CD8-positive, alpha-beta memory T cell (primary cell): ENCODE data around the gene NPTXR. TPM values are rescaled to one million over a fixed set of nuclear protein-coding genes. Genes with fewer than 3 reads are reported as not detected.

Source experiments
- CTCF ChIA-PET: fragments of 350-600 bp; sonication (Branson Sonifier 250); formaldehyde crosslinking; loops from one replicate; lab custom pipeline; 2021; ENCODE audit warnings: antibody characterized with exemption; lab: Charles Lee
- POLR2A ChIA-PET: fragments of 350-600 bp; sonication (Branson Sonifier 250); formaldehyde crosslinking; loops from one replicate; lab custom pipeline; 2021; ENCODE audit warnings: antibody characterized with exemption; lab: Charles Lee
- DNase-seq, 5 donors: peaks; one replicate each; pipeline versions ENCODE4 v3.0.0 to v3.0.0-alpha.2; 2020 to 2022; ENCODE audit warnings: mixed read lengths in 1 of 5
- H3K27ac ChIP-seq: one replicate; pipeline ENCODE4 v1.7.0; 2013; ENCODE audit warnings: low read depth, mild to moderate bottlenecking, low read length, moderate library complexity
- H3K27me3 ChIP-seq: 2 replicates; pipeline ENCODE4 v1.7.0; 2013; ENCODE audit warnings: low read length, mild to moderate bottlenecking; ENCODE audit not compliant: insufficient read depth, poor library complexity, severe bottlenecking
- H3K36me3 ChIP-seq: 2 replicates; pipeline ENCODE4 v1.7.0; 2013; ENCODE audit warnings: mild to moderate bottlenecking, low read length, moderate library complexity; ENCODE audit not compliant: insufficient read depth
- H3K4me1 ChIP-seq: 2 replicates; pipeline ENCODE4 v1.7.0; 2013; ENCODE audit warnings: mild to moderate bottlenecking, low read length, moderate library complexity; ENCODE audit not compliant: insufficient read depth
- H3K4me3 ChIP-seq: 2 replicates; pipeline ENCODE4 v1.7.0; 2013; ENCODE audit warnings: mild to moderate bottlenecking, low read length
- H3K9me3 ChIP-seq: 2 replicates; pipeline ENCODE4 v1.7.0; 2013; ENCODE audit warnings: mild to moderate bottlenecking, low read length
- H3K27ac Mint-ChIP-seq, 8 donors: one replicate each; pipeline ENCODE4 v1.8.0; 2020 to 2021; ENCODE audit warnings: mixed read lengths in 8 of 8, mild to moderate bottlenecking in 6 of 8, inconsistent platforms in 3 of 8, moderate library complexity in 3 of 8
- H3K27me3 Mint-ChIP-seq, 2 donors: one replicate each; pipeline ENCODE4 v1.8.0; 2020 to 2021; ENCODE audit warnings: mixed read lengths in 2 of 2, mild to moderate bottlenecking in 1 of 2, moderate library complexity in 1 of 2
- H3K36me3 Mint-ChIP-seq, 3 donors: one replicate each; pipeline ENCODE4 v1.8.0; 2020 to 2021; ENCODE audit warnings: mixed read lengths in 3 of 3, inconsistent platforms in 1 of 3, mild to moderate bottlenecking in 1 of 3
- H3K4me1 Mint-ChIP-seq, 3 donors: one replicate each; pipeline ENCODE4 v1.8.0; 2020 to 2021; ENCODE audit warnings: mixed read lengths in 3 of 3, inconsistent platforms in 1 of 3, mild to moderate bottlenecking in 1 of 3
- H3K4me3 Mint-ChIP-seq, 7 donors: one replicate each; pipeline ENCODE4 v1.8.0; 2020 to 2021; ENCODE audit warnings: mixed read lengths in 7 of 7, mild to moderate bottlenecking in 6 of 7, moderate library complexity in 4 of 7, inconsistent platforms in 2 of 7
- H3K9me3 Mint-ChIP-seq, 5 donors: one replicate each; pipeline ENCODE4 v1.8.0; 2020 to 2022; ENCODE audit warnings: mixed read lengths in 5 of 5, mild to moderate bottlenecking in 3 of 5, moderate library complexity in 2 of 5, inconsistent platforms in 1 of 5
- polyA plus RNA-seq: library from polyadenylated mRNA; unstranded; fragments of 300-500 nt; fragmentation: Illumina TruSeq; gene quantifications from one replicate; pipeline ENCODE4 v1.2.3, GENCODE V29; 2021
- total RNA-seq, 2 experiments: library from RNA; stranded (reverse); gene quantifications; one replicate each; pipeline ENCODE4 v1.2.3, GENCODE V29; 2021

The NPTXR gene
- total RNA-seq (1 to 10 TPM; 5.9 to 6.3 TPM), polyA plus RNA-seq (1.0 TPM)

DNA sequence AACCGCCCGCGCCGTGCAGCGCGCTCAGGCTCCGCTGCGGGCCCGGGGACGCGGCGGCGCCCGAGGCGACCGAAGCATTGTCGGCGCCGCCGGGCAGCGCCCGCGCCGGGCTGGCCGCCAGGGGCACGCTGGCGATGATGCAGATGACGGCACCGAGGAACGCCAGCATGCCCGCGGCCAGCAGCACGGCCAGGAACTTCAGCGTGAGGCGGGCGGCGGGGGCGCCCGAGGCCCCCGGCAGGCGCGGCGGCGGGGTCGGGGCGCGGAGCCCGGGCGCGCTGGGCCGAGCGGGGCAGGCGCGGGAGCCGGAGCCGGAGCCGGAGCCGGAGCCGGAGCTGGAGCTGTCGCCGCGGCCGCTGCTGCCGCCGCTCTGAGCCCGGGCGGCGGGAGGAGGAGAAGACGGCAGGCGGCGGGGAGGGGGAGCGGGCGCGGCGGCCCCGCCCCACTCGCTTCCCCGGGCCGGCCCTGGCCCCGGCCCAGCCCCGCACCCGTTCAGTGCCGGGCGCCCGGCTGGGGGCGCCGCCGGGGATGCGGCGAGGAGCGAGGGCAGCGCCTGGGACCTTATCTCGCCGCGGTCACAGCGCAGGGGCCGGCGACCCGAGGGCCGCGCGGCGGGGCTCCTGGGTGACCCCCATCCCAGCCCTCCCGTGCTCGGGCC is at the start of gene NPTXR:
Gene NPTXR (minus strand): TSS at position 372 of the 658 bp plus-strand sequence.
- Histone ChIP-seq H3K9me3 (no peaks in the 10 kb centered on the region), H3K4me1 (peaks cover 20% of the 10 kb centered on the region), H3K36me3 (no peaks in the 10 kb centered on the region), H3K27ac (no peak within 1 kb of the TSS), H3K27me3 (no peaks in the 10 kb centered on the region), H3K4me3 (peak within 1 kb of the TSS; percentile 43)
- H3K27ac Mint-ChIP-seq, result peak within 1 kb of the TSS in 7 of 8 donors; percentile 13 to 68 (median 54)
- peak in 4 of 5 donors; percentile 8 to 60 (median 38) for DNase-seq
- ChIA-PET POLR2A (interaction anchor here (1.0 to 1.9 kb wide), 5 partner anchors 28 to 162 kb away, joined by 4 to 10 read pairs (median 7); partner anchors contain the start of genes CBX6 and TOMM22), CTCF (interaction anchor here (0.9 to 2.9 kb wide), 16 partner anchors 10 to 162 kb away, joined by 3 to 23 read pairs (median 5); partner anchors contain the start of genes SUN2 and TOMM22)
- peaks cover 21 to 38% (median 34%) of the 10 kb centered on the region in 3 donors for H3K4me1 Mint-ChIP-seq
- no peaks in the 10 kb centered on the region for H3K9me3 Mint-ChIP-seq
- peak within 1 kb of the TSS; percentile 68 to 90 (median 84) for H3K4me3 Mint-ChIP-seq
- peaks cover 0 to 4% (median 1%) of the 10 kb centered on the region in 3 donors for H3K36me3 Mint-ChIP-seq
- H3K27me3 Mint-ChIP-seq, result peaks cover 7 to 9% of the 10 kb centered on the region in 2 donors

DNA sequence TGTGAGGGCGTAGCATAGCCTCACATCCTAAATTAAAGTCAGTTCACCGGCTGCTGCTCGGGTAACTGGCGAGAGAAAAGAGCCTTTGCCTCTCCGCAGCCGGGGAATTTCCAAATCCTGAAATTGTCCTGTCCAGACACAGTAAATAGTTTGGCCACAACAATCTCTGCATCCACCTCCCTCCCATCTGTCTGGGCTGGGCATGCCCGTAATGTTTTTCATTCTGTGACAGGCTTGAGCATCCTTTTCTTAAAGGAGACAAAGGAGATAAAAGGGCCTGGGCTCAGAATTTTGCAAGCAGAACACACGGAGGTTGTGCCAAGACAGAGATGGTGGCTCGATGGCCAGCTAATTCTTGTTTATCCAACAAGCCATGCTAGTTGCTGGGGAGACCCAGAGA is 47.4 kb upstream of the NPTXR start:
- no peaks in the 10 kb centered on the region for H3K9me3 ChIP-seq
- CTCF ChIA-PET, result interaction anchor here (1.1 kb wide), 1 partner anchor 21 kb away, joined by 3 read pairs; no protein-coding TSS in a partner anchor

DNA sequence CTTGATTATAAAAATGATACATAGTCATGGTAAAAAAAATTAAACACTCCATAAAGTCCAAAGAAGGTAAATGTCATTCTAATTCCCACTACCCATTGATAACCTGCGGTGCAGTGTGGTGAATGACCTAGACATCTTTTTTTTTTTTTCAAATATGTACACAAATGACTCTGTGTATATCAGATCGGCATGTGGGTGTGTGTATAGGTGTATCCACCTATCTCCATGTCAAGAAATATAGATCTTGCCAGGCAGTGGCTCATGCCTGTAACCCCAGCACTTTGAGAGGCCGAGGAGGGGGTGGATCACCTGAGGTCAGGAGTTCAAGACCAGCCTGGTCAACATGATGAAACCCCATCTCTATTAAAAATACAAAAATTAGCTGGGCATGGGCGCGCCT is 46.5 kb upstream of the NPTXR start:
- Mint-ChIP-seq H3K9me3 (no peaks in the 10 kb centered on the region), H3K4me1 (no peaks in the 10 kb centered on the region), H3K27ac (no peak overlapping the region), H3K36me3 (peaks cover 0 to 6% (median 0%) of the 10 kb centered on the region in 3 donors), H3K4me3 (no peak overlapping the region), H3K27me3 (peaks cover 8 to 37% of the 10 kb centered on the region in 2 donors)
- Histone ChIP-seq H3K27me3 (no peaks in the 10 kb centered on the region), H3K4me1 (no peaks in the 10 kb centered on the region), H3K4me3 (no peak overlapping the region), H3K27ac (no peak overlapping the region), H3K9me3 (no peaks in the 10 kb centered on the region), H3K36me3 (no peaks in the 10 kb centered on the region)
- POLR2A ChIA-PET, result no interaction called here
- CTCF ChIA-PET, result no interaction called here
- no peak for DNase-seq

More for the DNA sequence above, 47.4 kb upstream of the NPTXR start:
- POLR2A ChIA-PET, result no interaction called here
- H3K27me3 ChIP-seq, result no peaks in the 10 kb centered on the region
- no peak overlapping the region for H3K4me3 Mint-ChIP-seq
- no peak overlapping the region for H3K4me3 ChIP-seq
- no peaks in the 10 kb centered on the region for H3K4me1 Mint-ChIP-seq
- peaks cover 8 to 39% of the 10 kb centered on the region in 2 donors for H3K27me3 Mint-ChIP-seq
- peak overlapping the region in 1 of 8 donors; percentile 68 for H3K27ac Mint-ChIP-seq
- H3K36me3 Mint-ChIP-seq, result peaks cover 0 to 6% (median 0%) of the 10 kb centered on the region in 3 donors
- no peaks in the 10 kb centered on the region for H3K4me1 ChIP-seq
- no peaks in the 10 kb centered on the region for H3K36me3 ChIP-seq
- no peaks in the 10 kb centered on the region for H3K9me3 Mint-ChIP-seq
- H3K27ac ChIP-seq, result no peak overlapping the region
- DNase-seq, result no peak

- DNase-seq, result no peak
- POLR2A ChIA-PET, result no interaction called here
- Histone ChIP-seq H3K27ac (no peak overlapping the region), H3K27me3 (no peaks in the 10 kb centered on the region), H3K36me3 (no peaks in the 10 kb centered on the region), H3K9me3 (no peaks in the 10 kb centered on the region), H3K4me1 (peaks cover 22% of the 10 kb centered on the region), H3K4me3 (no peak overlapping the region)
- Mint-ChIP-seq H3K27ac (no peak overlapping the region), H3K27me3 (peaks cover 6 to 17% of the 10 kb centered on the region in 2 donors), H3K4me1 (peaks cover 11 to 21% (median 14%) of the 10 kb centered on the region in 3 donors), H3K9me3 (no peaks in the 10 kb centered on the region), H3K4me3 (no peak overlapping the region), H3K36me3 (peaks cover 0 to 6% (median 0%) of the 10 kb centered on the region in 3 donors)
- CTCF ChIA-PET, result no interaction called here
These were observed 42.5 kb upstream of the NPTXR start for GRCh38 chr22:38886333-38886732.

- Mint-ChIP-seq H3K4me1 (peaks cover 11 to 22% (median 14%) of the 10 kb centered on the region in 3 donors), H3K27ac (peak overlapping the region in 4 of 8 donors; percentile 8 to 58 (median 27))
- POLR2A ChIA-PET, result no interaction called here
These were observed 39.3 kb upstream of the NPTXR start for GRCh38 chr22:38882972-38883622.

DNA sequence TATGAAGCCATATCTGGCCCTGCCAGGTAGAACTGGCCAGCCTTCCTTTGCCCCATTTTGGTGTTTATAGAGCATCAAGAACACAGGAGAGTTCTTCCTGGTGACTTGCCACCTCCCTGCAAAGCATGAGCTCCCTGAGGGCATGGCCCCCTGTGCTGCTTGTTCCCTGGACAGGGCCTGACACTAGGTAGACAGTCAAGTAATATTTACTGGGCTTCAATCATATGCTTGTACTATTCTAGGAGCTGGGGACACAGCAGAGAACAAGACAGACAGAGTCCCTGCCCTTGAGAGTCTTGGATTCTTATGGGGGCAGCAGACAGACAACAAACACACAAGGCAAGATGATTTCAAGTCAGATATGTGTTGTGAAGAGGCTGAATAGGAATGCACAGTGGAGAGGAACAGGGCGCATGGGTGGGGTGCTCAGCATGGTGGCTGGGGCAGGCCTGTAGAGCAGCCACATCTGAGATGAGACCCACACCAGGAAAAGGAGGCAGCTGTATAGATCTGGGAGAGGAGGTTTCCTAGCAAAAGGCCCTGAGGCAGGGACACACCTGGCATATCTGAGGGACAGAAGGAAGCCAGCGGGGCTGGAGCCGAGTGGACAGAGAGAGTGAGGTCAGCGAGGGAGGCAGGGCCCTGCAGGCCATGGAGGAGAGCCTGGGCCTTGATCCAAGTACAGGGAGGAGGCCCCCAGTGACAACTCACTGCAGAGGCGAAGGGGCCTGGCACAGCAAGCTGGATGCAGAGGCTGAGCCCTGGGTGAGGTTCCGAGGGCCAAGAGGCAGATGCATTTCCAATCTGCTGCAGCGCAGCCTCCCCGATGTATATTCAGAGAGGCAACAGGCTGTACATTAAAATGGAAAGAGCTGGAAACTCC is 38.4 kb upstream of the NPTXR start:
- no peak for DNase-seq
- Mint-ChIP-seq H3K27ac (peak overlapping the region in 5 of 8 donors; percentile 16 to 67 (median 43)), H3K27me3 (peaks cover 0 to 6% of the 10 kb centered on the region in 2 donors), H3K36me3 (peaks cover 0 to 6% (median 0%) of the 10 kb centered on the region in 3 donors), H3K4me1 (peaks cover 11 to 22% (median 14%) of the 10 kb centered on the region in 3 donors), H3K4me3 (peak overlapping the region in 3 of 7 donors; percentile 17 to 73 (median 52)), H3K9me3 (no peaks in the 10 kb centered on the region)
- ChIA-PET CTCF (no interaction called here), POLR2A (no interaction called here)
- Histone ChIP-seq H3K27ac (no peak overlapping the region), H3K4me3 (no peak overlapping the region), H3K27me3 (no peaks in the 10 kb centered on the region), H3K4me1 (peaks cover 24% of the 10 kb centered on the region), H3K36me3 (no peaks in the 10 kb centered on the region), H3K9me3 (no peaks in the 10 kb centered on the region)

More at GRCh38 chr22:38882972-38883622, 39.3 kb upstream of the NPTXR start:
- CTCF ChIA-PET, result interaction anchor here (1.0 kb wide), 1 partner anchor 120 kb away, joined by 4 read pairs; no protein-coding TSS in a partner anchor
- Mint-ChIP-seq H3K4me3 (peak overlapping the region in 3 of 7 donors; percentile 17 to 52 (median 52)), H3K9me3 (no peaks in the 10 kb centered on the region), H3K27me3 (peaks cover 1 to 7% of the 10 kb centered on the region in 2 donors), H3K36me3 (peaks cover 0 to 6% (median 0%) of the 10 kb centered on the region in 3 donors)
- H3K4me3 ChIP-seq, result no peak overlapping the region
- no peaks in the 10 kb centered on the region for H3K9me3 ChIP-seq
- peaks cover 24% of the 10 kb centered on the region for H3K4me1 ChIP-seq
- H3K36me3 ChIP-seq, result no peaks in the 10 kb centered on the region
- no peaks in the 10 kb centered on the region for H3K27me3 ChIP-seq
- DNase-seq, result no peak
- no peak overlapping the region for H3K27ac ChIP-seq

GRCh38 chr22:38881464-38881871 is 37.6 kb upstream of the NPTXR start:
- no peak overlapping the region for H3K4me3 ChIP-seq
- CTCF ChIA-PET, result no interaction called here
- POLR2A ChIA-PET, result no interaction called here
- H3K9me3 Mint-ChIP-seq, result no peaks in the 10 kb centered on the region
- H3K4me1 Mint-ChIP-seq, result peaks cover 11 to 22% (median 14%) of the 10 kb centered on the region in 3 donors
- H3K27me3 Mint-ChIP-seq, result peaks cover 0 to 6% of the 10 kb centered on the region in 2 donors
- no peak overlapping the region for H3K27ac Mint-ChIP-seq
- no peaks in the 10 kb centered on the region for H3K9me3 ChIP-seq
- H3K27ac ChIP-seq, result no peak overlapping the region
- H3K36me3 Mint-ChIP-seq, result peaks cover 0 to 2% (median 0%) of the 10 kb centered on the region in 3 donors
- H3K4me3 Mint-ChIP-seq, result no peak overlapping the region
- no peaks in the 10 kb centered on the region for H3K27me3 ChIP-seq
- DNase-seq, result no peak
- no peaks in the 10 kb centered on the region for H3K36me3 ChIP-seq
- H3K4me1 ChIP-seq, result peaks cover 24% of the 10 kb centered on the region
